ENCODE data around the gene TMEM18. TPM values are rescaled to one million over a fixed set of nuclear protein-coding genes. Genes with fewer than 3 reads are reported as not detected.

Gene TMEM18
- total RNA-seq, 1 experiment from 2014 or later = 33.5 TPM

DNA sequence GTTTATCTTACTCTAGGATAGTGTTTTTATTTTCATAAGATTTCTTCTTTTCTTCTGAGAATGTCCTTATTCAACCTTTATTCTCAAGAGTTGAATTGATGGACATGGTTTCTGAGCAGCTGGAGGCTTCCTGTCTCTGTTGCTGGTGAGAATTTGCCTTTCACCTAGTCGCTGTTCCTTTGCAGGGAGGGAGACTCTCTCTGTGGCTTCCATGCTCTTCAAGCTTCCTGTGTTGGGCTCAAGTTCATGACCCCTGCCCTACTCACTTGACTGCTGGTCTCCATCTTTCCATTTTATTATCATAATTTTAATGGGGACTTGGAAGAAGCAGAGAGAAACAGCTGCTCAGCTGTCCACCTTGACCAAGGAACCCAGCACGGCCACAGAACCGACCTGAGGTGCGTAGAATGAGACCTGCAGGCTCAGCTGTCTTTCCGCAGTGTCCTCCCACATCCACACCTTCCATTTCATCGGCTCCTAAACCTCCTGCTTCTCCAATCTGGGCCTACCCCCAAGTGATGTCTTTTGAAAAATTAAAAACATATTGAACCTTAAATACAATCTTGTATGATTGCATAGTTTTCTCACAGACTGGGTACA, 24.2 kb downstream of the TMEM18 start:
- Histone ChIP-seq H3K4me2 (ENCODE audit: low read length) (no peak overlapping the region), H2AFZ (ENCODE audit: low read depth, low read length, poor library complexity, severe bottlenecking) (no peak overlapping the region), H3K27ac (ENCODE audit: low read depth, low read length) (no peak overlapping the region), H3K36me3 (ENCODE audit: control insufficient read depth in 1 of 2, insufficient read depth in 2 of 2, low read length in 2 of 2) (no peaks in the 10 kb centered on the region), H3K9me3 (ENCODE audit: control insufficient read depth in 1 of 2, insufficient read depth in 1 of 2, low read depth in 1 of 2, low read length in 2 of 2) (no peaks in the 10 kb centered on the region), H3K27me3 (ENCODE audit: insufficient read depth, low read length) (no peaks in the 10 kb centered on the region), H3K9me2 (ENCODE audit: insufficient read depth) (no peaks in the 10 kb centered on the region), H3K79me2 (ENCODE audit: insufficient read depth, low read length) (no peaks in the 10 kb centered on the region), H3K4me1 (ENCODE audit: control insufficient read depth in 1 of 2, insufficient read depth in 2 of 2, low read length in 2 of 2) (no peaks in the 10 kb centered on the region), H3K4me3 (replicated peaks in 1 of 2; ENCODE audit: low read depth in 1 of 2, low read length in 2 of 2) (no peak overlapping the region), H4K20me1 (ENCODE audit: insufficient read depth) (no peaks in the 10 kb centered on the region), H3K9ac (ENCODE audit: low read length) (no peak overlapping the region)
- ChIA-PET CTCF (no interaction called here), RAD21 (ENCODE audit: low non-redundant PET in 1 of 2, low total read pairs in 2 of 2, uncharacterized antibody in 2 of 2, unreplicated experiment in 2 of 2) (no interaction called here), POLR2A (no interaction called here)
- ATAC-seq = no peak
- DNase-seq (ENCODE audit: low read depth, low spot score) = no peak
- intact Hi-C loops (cut with micrococcal nuclease) = no loop called here
- BruUV-seq (replicated peaks) = no TSS peak
- TF ChIP-seq POLR2A (IDR thresholded peaks at IDR 0.05; ENCODE audit: borderline replicate concordance, extremely low read depth, insufficient read depth, insufficient read length) (no peak), JUND (IDR thresholded peaks at IDR 0.05) (no peak), TCF7L2 (IDR thresholded peaks at IDR 0.05; ENCODE audit: borderline replicate concordance, extremely low read depth, insufficient read depth, insufficient read length) (no peak), CEBPB (IDR thresholded peaks at IDR 0.05; ENCODE audit: low read depth) (no peak), EGR1 (IDR thresholded peaks at IDR 0.05; ENCODE audit: low read depth) (no peak), ZBTB33 (IDR thresholded peaks at IDR 0.05; ENCODE audit: extremely low read depth, insufficient replicate concordance, low read length) (no peak)

DNA sequence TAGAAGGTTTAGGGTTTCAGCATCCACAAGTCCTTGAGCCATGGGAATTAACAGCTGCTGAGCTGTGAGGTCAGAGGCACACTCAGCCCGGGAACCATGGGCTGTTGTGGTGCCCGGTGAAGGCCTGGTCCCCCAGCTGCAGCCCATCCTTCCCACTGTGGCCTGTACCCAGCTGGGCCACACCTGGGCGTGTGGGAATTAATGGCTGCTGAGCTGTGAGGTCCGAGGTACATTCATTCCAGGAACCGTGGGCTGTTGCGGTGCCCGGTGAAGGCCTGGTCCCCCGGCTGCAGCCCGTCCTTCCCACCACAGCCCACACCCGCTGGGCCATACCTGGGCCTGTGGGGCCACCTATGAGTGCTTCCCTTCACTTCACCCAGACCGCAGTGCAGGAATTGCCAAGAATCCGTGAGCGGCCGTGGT, 25.2 kb downstream of the TMEM18 start:
- CTCF ChIA-PET = no interaction called here
- RAD21 ChIA-PET (ENCODE audit: low non-redundant PET in 1 of 2, low total read pairs in 2 of 2, uncharacterized antibody in 2 of 2, unreplicated experiment in 2 of 2) = no interaction called here
- Histone ChIP-seq H3K4me1 (ENCODE audit: control insufficient read depth in 1 of 2, insufficient read depth in 2 of 2, low read length in 2 of 2) (no peaks in the 10 kb centered on the region), H4K20me1 (ENCODE audit: insufficient read depth) (no peaks in the 10 kb centered on the region), H3K9me2 (ENCODE audit: insufficient read depth) (no peaks in the 10 kb centered on the region), H2AFZ (ENCODE audit: low read depth, low read length, poor library complexity, severe bottlenecking) (no peak overlapping the region), H3K4me2 (ENCODE audit: low read length) (no peak overlapping the region), H3K9ac (ENCODE audit: low read length) (no peak overlapping the region), H3K79me2 (ENCODE audit: insufficient read depth, low read length) (no peaks in the 10 kb centered on the region), H3K27ac (ENCODE audit: low read depth, low read length) (no peak overlapping the region), H3K9me3 (ENCODE audit: control insufficient read depth in 1 of 2, insufficient read depth in 1 of 2, low read depth in 1 of 2, low read length in 2 of 2) (no peaks in the 10 kb centered on the region), H3K4me3 (replicated peaks in 1 of 2; ENCODE audit: low read depth in 1 of 2, low read length in 2 of 2) (no peak overlapping the region), H3K27me3 (ENCODE audit: insufficient read depth, low read length) (no peaks in the 10 kb centered on the region), H3K36me3 (ENCODE audit: control insufficient read depth in 1 of 2, insufficient read depth in 2 of 2, low read length in 2 of 2) (no peaks in the 10 kb centered on the region)
- ATAC-seq (no peak), DNase-seq (ENCODE audit: low read depth, low spot score) (no peak)
- no TSS peak for BruUV-seq (replicated peaks)
- no peak for TF ChIP-seq POLR2AphosphoS5 (IDR thresholded peaks at IDR 0.05; ENCODE audit: low read depth, low read length)
- TF ChIP-seq RAD21 (IDR thresholded peaks at IDR 0.05; ENCODE audit: low read depth) = no peak
- no peak for TF ChIP-seq ELF1 (IDR thresholded peaks at IDR 0.05; ENCODE audit: borderline replicate concordance, low read depth)
- TF ChIP-seq TCF7L2 (IDR thresholded peaks at IDR 0.05; ENCODE audit: borderline replicate concordance, extremely low read depth, insufficient read depth, insufficient read length) = no peak
- TF ChIP-seq EZH2 (IDR thresholded peaks at IDR 0.05) = no peak
- no peak for TF ChIP-seq FOSL1 (IDR thresholded peaks at IDR 0.05; ENCODE audit: low read depth)
- TF ChIP-seq POLR2A (IDR thresholded peaks at IDR 0.05; ENCODE audit: borderline replicate concordance, extremely low read depth, insufficient read depth, insufficient read length) = no peak
- no peak for TF ChIP-seq EZH2phosphoT487 (IDR thresholded peaks at IDR 0.05; ENCODE audit: borderline replicate concordance)
- TF ChIP-seq SIN3A (IDR thresholded peaks at IDR 0.05; ENCODE audit: low read depth) = no peak
- TF ChIP-seq, protein P1, sequence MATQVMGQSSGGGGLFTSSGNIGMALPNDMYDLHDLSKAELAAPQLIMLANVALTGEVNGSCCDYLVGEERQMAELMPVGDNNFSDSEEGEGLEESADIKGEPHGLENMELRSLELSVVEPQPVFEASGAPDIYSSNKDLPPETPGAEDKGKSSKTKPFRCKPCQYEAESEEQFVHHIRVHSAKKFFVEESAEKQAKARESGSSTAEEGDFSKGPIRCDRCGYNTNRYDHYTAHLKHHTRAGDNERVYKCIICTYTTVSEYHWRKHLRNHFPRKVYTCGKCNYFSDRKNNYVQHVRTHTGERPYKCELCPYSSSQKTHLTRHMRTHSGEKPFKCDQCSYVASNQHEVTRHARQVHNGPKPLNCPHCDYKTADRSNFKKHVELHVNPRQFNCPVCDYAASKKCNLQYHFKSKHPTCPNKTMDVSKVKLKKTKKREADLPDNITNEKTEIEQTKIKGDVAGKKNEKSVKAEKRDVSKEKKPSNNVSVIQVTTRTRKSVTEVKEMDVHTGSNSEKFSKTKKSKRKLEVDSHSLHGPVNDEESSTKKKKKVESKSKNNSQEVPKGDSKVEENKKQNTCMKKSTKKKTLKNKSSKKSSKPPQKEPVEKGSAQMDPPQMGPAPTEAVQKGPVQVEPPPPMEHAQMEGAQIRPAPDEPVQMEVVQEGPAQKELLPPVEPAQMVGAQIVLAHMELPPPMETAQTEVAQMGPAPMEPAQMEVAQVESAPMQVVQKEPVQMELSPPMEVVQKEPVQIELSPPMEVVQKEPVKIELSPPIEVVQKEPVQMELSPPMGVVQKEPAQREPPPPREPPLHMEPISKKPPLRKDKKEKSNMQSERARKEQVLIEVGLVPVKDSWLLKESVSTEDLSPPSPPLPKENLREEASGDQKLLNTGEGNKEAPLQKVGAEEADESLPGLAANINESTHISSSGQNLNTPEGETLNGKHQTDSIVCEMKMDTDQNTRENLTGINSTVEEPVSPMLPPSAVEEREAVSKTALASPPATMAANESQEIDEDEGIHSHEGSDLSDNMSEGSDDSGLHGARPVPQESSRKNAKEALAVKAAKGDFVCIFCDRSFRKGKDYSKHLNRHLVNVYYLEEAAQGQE (IDR thresholded peaks at IDR 0.05; ENCODE audit: low read depth) = no peak
- TF ChIP-seq CEBPB (IDR thresholded peaks at IDR 0.05; ENCODE audit: low read depth) = no peak
- intact Hi-C loops (cut with micrococcal nuclease) = no loop called here
- POLR2A ChIA-PET = no interaction called here

All from HCT116 (cell line).